ENCODE results near the gene ATP8A2. TPM values are rescaled to one million over a fixed set of nuclear protein-coding genes. Genes with fewer than 3 reads are reported as not detected.

ATP8A2 gene
- total RNA-seq, 1 donor from 2014 or later: 4.2 TPM

DNA sequence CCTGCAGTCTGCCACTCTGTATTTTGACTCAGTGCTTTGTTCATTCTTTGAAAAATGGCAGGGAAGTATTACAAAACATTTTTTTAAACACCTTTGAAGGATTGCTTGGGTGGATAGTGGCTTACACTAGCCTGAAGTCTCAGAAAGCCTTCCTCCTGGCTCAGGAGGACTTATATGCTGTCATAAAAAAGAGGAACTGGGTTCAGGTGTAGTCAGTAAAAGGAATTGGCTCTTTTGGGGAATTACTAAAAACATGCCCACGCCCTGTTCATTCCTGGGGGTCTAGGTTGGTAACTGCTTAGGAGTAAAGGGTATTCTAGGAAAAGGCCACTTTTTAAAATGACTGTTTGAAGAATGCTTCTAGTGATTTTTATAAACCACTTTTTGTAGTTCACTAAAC lies 493.2 kb downstream of the ATP8A2 start:
- H3F3A ChIP-seq (ENCODE audit: low read depth): peaks cover 4% of the 10 kb centered on the region
- DNase-seq (ENCODE audit: low spot score): no peak
- no peaks in the 10 kb centered on the region for H3K36me3 ChIP-seq
- H3K9ac ChIP-seq: no peak overlapping the region
- Mint-ChIP-seq H3K27ac (no peak overlapping the region), H3K27me3 (ENCODE audit: insufficient read depth, low read depth) (peaks cover 2% of the 10 kb centered on the region), H3K9me3 (no peaks in the 10 kb centered on the region), H3K4me1 (peaks cover 18% of the 10 kb centered on the region), H3K4me3 (no peak overlapping the region), H3K36me3 (peaks cover 2% of the 10 kb centered on the region)
- no peaks in the 10 kb centered on the region for H4K20me1 ChIP-seq (ENCODE audit: low read depth)
- no peak overlapping the region for H3K4me2 ChIP-seq
- TF ChIP-seq EZH2 (IDR thresholded peaks at IDR 0.05) (no peak), CTCF (IDR thresholded peaks at IDR 0.05) (no peak), EZH2phosphoT487 (IDR thresholded peaks at IDR 0.05) (no peak)
- no peaks in the 10 kb centered on the region for H3K9me3 ChIP-seq (ENCODE audit: low read depth)
- no peaks in the 10 kb centered on the region for H3K27me3 ChIP-seq
- peaks cover 17% of the 10 kb centered on the region for H3K4me1 ChIP-seq
- no peak overlapping the region for H2AFZ ChIP-seq (replicated peaks)
- H3K27ac ChIP-seq: no peak overlapping the region
- H3K4me3 ChIP-seq: no peak overlapping the region
- H3K79me2 ChIP-seq (ENCODE audit: low read depth): no peaks in the 10 kb centered on the region

GRCh38 chr13:25865391-25865790 lies 493.6 kb downstream of the ATP8A2 start:
- Mint-ChIP-seq H3K27me3 (ENCODE audit: insufficient read depth, low read depth) (peaks cover 2% of the 10 kb centered on the region), H3K9me3 (no peaks in the 10 kb centered on the region), H3K4me3 (no peak overlapping the region), H3K27ac (no peak overlapping the region), H3K36me3 (peaks cover 2% of the 10 kb centered on the region), H3K4me1 (peaks cover 18% of the 10 kb centered on the region)
- Histone ChIP-seq H3K36me3 (no peaks in the 10 kb centered on the region), H3K4me2 (no peak overlapping the region), H3K79me2 (ENCODE audit: low read depth) (no peaks in the 10 kb centered on the region), H3K27ac (no peak overlapping the region), H2AFZ (replicated peaks) (no peak overlapping the region), H3K4me1 (peaks cover 19% of the 10 kb centered on the region), H3K27me3 (no peaks in the 10 kb centered on the region), H3K9me3 (ENCODE audit: low read depth) (no peaks in the 10 kb centered on the region), H4K20me1 (ENCODE audit: low read depth) (no peaks in the 10 kb centered on the region), H3K4me3 (no peak overlapping the region), H3K9ac (no peak overlapping the region), H3F3A (ENCODE audit: low read depth) (peaks cover 4% of the 10 kb centered on the region)
- DNase-seq (ENCODE audit: low spot score): no peak
- TF ChIP-seq EZH2 (IDR thresholded peaks at IDR 0.05) (no peak), EZH2phosphoT487 (IDR thresholded peaks at IDR 0.05) (no peak), CTCF (IDR thresholded peaks at IDR 0.05) (no peak)

DNA sequence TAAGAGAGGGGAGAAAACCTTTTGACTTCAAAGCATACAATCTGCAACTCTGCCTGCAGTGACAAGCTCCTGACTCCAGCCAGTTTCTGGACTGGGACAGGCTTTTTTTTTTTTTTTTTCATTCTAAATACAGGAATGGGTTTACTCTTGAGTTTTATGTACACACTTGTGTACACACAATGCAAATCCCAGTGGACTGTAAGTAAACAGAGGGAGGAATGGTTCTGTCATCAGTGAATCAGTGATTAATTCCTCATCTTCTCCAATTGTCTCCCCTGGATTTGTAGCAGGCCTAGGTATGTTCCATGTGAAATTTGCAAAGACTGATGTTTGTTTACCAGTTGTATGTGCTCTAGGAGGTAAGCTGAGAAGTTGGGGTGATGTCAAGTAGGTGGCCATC lies 495.3 kb downstream of the ATP8A2 start:
- peaks cover 2% of the 10 kb centered on the region for H3K36me3 Mint-ChIP-seq
- no peak overlapping the region for H3K4me3 ChIP-seq

More for the DNA sequence above, 495.3 kb downstream of the ATP8A2 start:
- H4K20me1 ChIP-seq (ENCODE audit: low read depth): no peaks in the 10 kb centered on the region
- no peak overlapping the region for H2AFZ ChIP-seq (replicated peaks)
- no peaks in the 10 kb centered on the region for H3K9me3 Mint-ChIP-seq
- H3K27ac Mint-ChIP-seq: no peak overlapping the region
- DNase-seq (ENCODE audit: low spot score): no peak
- TF ChIP-seq EZH2phosphoT487 (IDR thresholded peaks at IDR 0.05): no peak
- no peak for TF ChIP-seq EZH2 (IDR thresholded peaks at IDR 0.05)
- no peak for TF ChIP-seq CTCF (IDR thresholded peaks at IDR 0.05)
- H3K27ac ChIP-seq: no peak overlapping the region
- peaks cover 14% of the 10 kb centered on the region for H3K4me1 Mint-ChIP-seq
- no peak overlapping the region for H3K9ac ChIP-seq
- H3F3A ChIP-seq (ENCODE audit: low read depth): peaks cover 4% of the 10 kb centered on the region
- no peaks in the 10 kb centered on the region for H3K9me3 ChIP-seq (ENCODE audit: low read depth)
- no peaks in the 10 kb centered on the region for H3K36me3 ChIP-seq
- H3K4me2 ChIP-seq: no peak overlapping the region
- H3K79me2 ChIP-seq (ENCODE audit: low read depth): no peaks in the 10 kb centered on the region
- no peaks in the 10 kb centered on the region for H3K27me3 ChIP-seq
- peaks cover 2% of the 10 kb centered on the region for H3K27me3 Mint-ChIP-seq (ENCODE audit: insufficient read depth, low read depth)
- H3K4me3 Mint-ChIP-seq: no peak overlapping the region
- peaks cover 32% of the 10 kb centered on the region for H3K4me1 ChIP-seq

Measured in neural progenitor cell (in vitro differentiated cells).